IPS DF 6.9 (cell line): ENCODE data around the gene FPGS.

Source experiments
- DNase-seq: peaks from one replicate; pipeline ENCODE4 v3.0.0-alpha.2; 2013; ENCODE audit warnings: low read depth, low spot score
- H3K27ac ChIP-seq: one replicate; pipeline ENCODE4 v1.5.1; 2013; ENCODE audit warnings: low read length, control low read depth
- H3K27me3 ChIP-seq: 2 replicates; pipeline ENCODE4 v1.6.1; 2013; ENCODE audit warnings: mild to moderate bottlenecking, low read length; ENCODE audit not compliant: control insufficient read depth, insufficient read depth
- H3K36me3 ChIP-seq: 2 replicates; pipeline ENCODE4 v1.6.1; 2013; ENCODE audit warnings: low read length; ENCODE audit not compliant: control insufficient read depth, insufficient read depth
- H3K4me1 ChIP-seq: 2 replicates; pipeline ENCODE4 v1.6.1; 2013; ENCODE audit warnings: low read length; ENCODE audit not compliant: control insufficient read depth, insufficient read depth
- H3K4me3 ChIP-seq: 2 replicates; pipeline ENCODE4 v1.5.1; 2013; ENCODE audit warnings: mild to moderate bottlenecking, low read length
- H3K9me3 ChIP-seq: 2 replicates; pipeline ENCODE4 v1.6.1; 2013; ENCODE audit warnings: low read length, inconsistent platforms; ENCODE audit not compliant: control insufficient read depth, insufficient read depth
- WGBS: extraction: QIAGEN DNeasy Blood & Tissue Kit; methylation state at CpG from one replicate; pipeline ENCODE4 v1.1.7; 2013; ENCODE audit warnings: mixed read lengths, missing lambda C conversion rate; ENCODE audit not compliant: insufficient read length, insufficient coverage; 5-methylcytosine and 5-hydroxymethylcytosine counted together

FPGS gene

GRCh38 chr9:127770905-127771569 lies 31.6 kb upstream of the FPGS start:
- peak overlapping the region; percentile 48; the same call in 1 of the 2 replicates for H3K4me3 ChIP-seq
- no CpG with 5 or more reads among the region's 43 CpGs for WGBS
- H3K36me3 ChIP-seq = no peaks in the 10 kb centered on the region
- no peaks in the 10 kb centered on the region for H3K27me3 ChIP-seq
- H3K4me1 ChIP-seq = peaks cover 7% of the 10 kb centered on the region
- H3K27ac ChIP-seq = no peak overlapping the region
- no peaks in the 10 kb centered on the region for H3K9me3 ChIP-seq
- DNase-seq = peak; percentile 92

GRCh38 chr9:127771570-127772189 lies 31.0 kb upstream of the FPGS start:
- no peak for DNase-seq
- H3K4me1 ChIP-seq = peaks cover 7% of the 10 kb centered on the region
- H3K36me3 ChIP-seq = no peaks in the 10 kb centered on the region
- WGBS = no CpG with 5 or more reads among the region's 19 CpGs
- H3K27me3 ChIP-seq = no peaks in the 10 kb centered on the region
- no peaks in the 10 kb centered on the region for H3K9me3 ChIP-seq
- H3K4me3 ChIP-seq = peak overlapping the region; percentile 3; the same call in 1 of the 2 replicates
- no peak overlapping the region for H3K27ac ChIP-seq

GRCh38 chr9:127772603-127773002 lies 30.1 kb upstream of the FPGS start:
- H3K27me3 ChIP-seq = no peaks in the 10 kb centered on the region
- no peak for DNase-seq
- no peaks in the 10 kb centered on the region for H3K9me3 ChIP-seq
- H3K4me1 ChIP-seq = peaks cover 7% of the 10 kb centered on the region
- no peaks in the 10 kb centered on the region for H3K36me3 ChIP-seq
- H3K27ac ChIP-seq = no peak overlapping the region
- WGBS = no CpG with 5 or more reads among the region's 5 CpGs
- H3K4me3 ChIP-seq = no peak overlapping the region

GRCh38 chr9:127773272-127773671 lies 29.4 kb upstream of the FPGS start:
- Histone ChIP-seq H3K27ac (no peak overlapping the region), H3K4me3 (no peak overlapping the region), H3K4me1 (peaks cover 7% of the 10 kb centered on the region), H3K36me3 (no peaks in the 10 kb centered on the region), H3K27me3 (no peaks in the 10 kb centered on the region), H3K9me3 (no peaks in the 10 kb centered on the region)
- DNase-seq = no peak
- no CpG with 5 or more reads among the region's 3 CpGs for WGBS

GRCh38 chr9:127773981-127774380 lies 28.7 kb upstream of the FPGS start:
- H3K27ac ChIP-seq = no peak overlapping the region
- no CpG with 5 or more reads among the region's 10 CpGs for WGBS

GRCh38 chr9:127776195-127776923 lies 26.3 kb upstream of the FPGS start:
- Histone ChIP-seq H3K4me3 (no peak overlapping the region), H3K9me3 (no peaks in the 10 kb centered on the region), H3K4me1 (no peaks in the 10 kb centered on the region), H3K27ac (no peak overlapping the region), H3K27me3 (no peaks in the 10 kb centered on the region), H3K36me3 (no peaks in the 10 kb centered on the region)
- no peak for DNase-seq
- no CpG with 5 or more reads among the region's 15 CpGs for WGBS

More at GRCh38 chr9:127773981-127774380, 28.7 kb upstream of the FPGS start:
- DNase-seq = no peak
- no peak overlapping the region for H3K4me3 ChIP-seq
- no peaks in the 10 kb centered on the region for H3K36me3 ChIP-seq
- H3K27me3 ChIP-seq = no peaks in the 10 kb centered on the region
- H3K9me3 ChIP-seq = no peaks in the 10 kb centered on the region
- peaks cover 7% of the 10 kb centered on the region for H3K4me1 ChIP-seq

GRCh38 chr9:127776924-127777289 lies 25.8 kb upstream of the FPGS start:
- Histone ChIP-seq H3K4me3 (no peak overlapping the region), H3K27me3 (no peaks in the 10 kb centered on the region), H3K9me3 (no peaks in the 10 kb centered on the region), H3K27ac (no peak overlapping the region), H3K36me3 (no peaks in the 10 kb centered on the region), H3K4me1 (no peaks in the 10 kb centered on the region)
- DNase-seq = no peak
- no CpG with 5 or more reads among the region's 5 CpGs for WGBS

- H3K4me3 ChIP-seq = no peak overlapping the region
Observed at GRCh38 chr9:127777368-127777980, 25.2 kb upstream of the FPGS start.

GRCh38 chr9:127778280-127779135 lies 24.2 kb upstream of the FPGS start, which contains the start of gene SH2D3C:
Gene SH2D3C, minus strand, starts transcription at chr9:127778666. Its CDS starts 39 bp downstream, at chr9:127778627.
- Histone ChIP-seq H3K4me3 (no peak within 1 kb of the TSS), H3K36me3 (no peaks in the 10 kb centered on the region), H3K27ac (no peak within 1 kb of the TSS), H3K4me1 (no peaks in the 10 kb centered on the region), H3K9me3 (no peaks in the 10 kb centered on the region), H3K27me3 (no peaks in the 10 kb centered on the region)
- WGBS = no CpG with 5 or more reads among the region's 13 CpGs
- DNase-seq = no peak

More at GRCh38 chr9:127777368-127777980, 25.2 kb upstream of the FPGS start:
- DNase-seq = no peak
- Histone ChIP-seq H3K27me3 (no peaks in the 10 kb centered on the region), H3K36me3 (no peaks in the 10 kb centered on the region), H3K4me1 (no peaks in the 10 kb centered on the region), H3K27ac (no peak overlapping the region), H3K9me3 (no peaks in the 10 kb centered on the region)
- no CpG with 5 or more reads among the region's 18 CpGs for WGBS
